ENCODE measurements around the gene CAPN3.

Gene CAPN3

GRCh38 chr15:42353061-42353460 lies 6.2 kb upstream of the CAPN3 start:
- TF ChIP-seq CTCF (IDR thresholded peaks at IDR 0.05; ENCODE audit: poor library complexity, severe bottlenecking), result no peak
- no peaks in the 10 kb centered on the region for H3K27me3 ChIP-seq (ENCODE audit: insufficient read depth, poor library complexity, severe bottlenecking)
- H3K4me1 ChIP-seq (ENCODE audit: insufficient read depth, poor library complexity, severe bottlenecking), result peaks cover 12% of the 10 kb centered on the region
- no peak for ATAC-seq (ENCODE audit: low read depth)
- peaks cover 6% of the 10 kb centered on the region; the same call in 1 of the 2 replicates for H3K36me3 ChIP-seq (ENCODE audit: low read depth)
- no peak for DNase-seq (ENCODE audit: low spot score)
- H3K9me3 ChIP-seq (ENCODE audit: severe bottlenecking), result no peaks in the 10 kb centered on the region
- H3K4me3 ChIP-seq (ENCODE audit: severe bottlenecking), result no peak overlapping the region
- H3K27ac ChIP-seq (ENCODE audit: poor library complexity, severe bottlenecking), result no peak overlapping the region

- no peaks in the 10 kb centered on the region for H3K27me3 ChIP-seq (ENCODE audit: insufficient read depth, poor library complexity, severe bottlenecking)
- H3K9me3 ChIP-seq (ENCODE audit: severe bottlenecking), result no peaks in the 10 kb centered on the region
- DNase-seq (ENCODE audit: low spot score) (no peak), ATAC-seq (ENCODE audit: low read depth) (no peak)
- 0 out of 2 replicates have a peak, but pooled peaks cover 3% of the 10 kb centered on the region for H3K36me3 ChIP-seq (ENCODE audit: low read depth)
- H3K27ac ChIP-seq (ENCODE audit: poor library complexity, severe bottlenecking), result no peak overlapping the region
- no peaks in the 10 kb centered on the region for H3K4me1 ChIP-seq (ENCODE audit: insufficient read depth, poor library complexity, severe bottlenecking)
- no peak for TF ChIP-seq CTCF (IDR thresholded peaks at IDR 0.05; ENCODE audit: poor library complexity, severe bottlenecking)
- H3K4me3 ChIP-seq (ENCODE audit: severe bottlenecking), result no peak overlapping the region
Measured at GRCh38 chr15:42354824-42355223, 4.5 kb upstream of the CAPN3 start.

GRCh38 chr15:42355291-42355690 lies 4.0 kb upstream of the CAPN3 start:
- Histone ChIP-seq H3K4me1 (ENCODE audit: insufficient read depth, poor library complexity, severe bottlenecking) (no peaks in the 10 kb centered on the region), H3K4me3 (ENCODE audit: severe bottlenecking) (no peak overlapping the region), H3K27me3 (ENCODE audit: insufficient read depth, poor library complexity, severe bottlenecking) (no peaks in the 10 kb centered on the region), H3K36me3 (ENCODE audit: low read depth) (0 out of 2 replicates have a peak, but pooled peaks cover 3% of the 10 kb centered on the region), H3K27ac (ENCODE audit: poor library complexity, severe bottlenecking) (no peak overlapping the region), H3K9me3 (ENCODE audit: severe bottlenecking) (no peaks in the 10 kb centered on the region)
- DNase-seq (ENCODE audit: low spot score) (no peak), ATAC-seq (ENCODE audit: low read depth) (no peak)
- TF ChIP-seq CTCF (IDR thresholded peaks at IDR 0.05; ENCODE audit: poor library complexity, severe bottlenecking), result no peak

GRCh38 chr15:42356851-42357250 lies 2.5 kb upstream of the CAPN3 start:
- Histone ChIP-seq H3K27me3 (ENCODE audit: insufficient read depth, poor library complexity, severe bottlenecking) (no peaks in the 10 kb centered on the region), H3K36me3 (ENCODE audit: low read depth) (0 out of 2 replicates have a peak, but pooled peaks cover 3% of the 10 kb centered on the region), H3K4me3 (ENCODE audit: severe bottlenecking) (no peak overlapping the region), H3K9me3 (ENCODE audit: severe bottlenecking) (no peaks in the 10 kb centered on the region), H3K4me1 (ENCODE audit: insufficient read depth, poor library complexity, severe bottlenecking) (no peaks in the 10 kb centered on the region), H3K27ac (ENCODE audit: poor library complexity, severe bottlenecking) (no peak overlapping the region)
- ATAC-seq (ENCODE audit: low read depth) (no peak), DNase-seq (ENCODE audit: low spot score) (no peak)
- TF ChIP-seq CTCF (IDR thresholded peaks at IDR 0.05; ENCODE audit: poor library complexity, severe bottlenecking), result no peak

GRCh38 chr15:42358141-42358540 lies 1.2 kb upstream of the CAPN3 start:
- no peak for DNase-seq (ENCODE audit: low spot score)
- Histone ChIP-seq H3K4me3 (ENCODE audit: severe bottlenecking) (no peak overlapping the region), H3K27ac (ENCODE audit: poor library complexity, severe bottlenecking) (no peak overlapping the region), H3K4me1 (ENCODE audit: insufficient read depth, poor library complexity, severe bottlenecking) (no peaks in the 10 kb centered on the region), H3K36me3 (ENCODE audit: low read depth) (no peaks in the 10 kb centered on the region), H3K27me3 (ENCODE audit: insufficient read depth, poor library complexity, severe bottlenecking) (no peaks in the 10 kb centered on the region), H3K9me3 (ENCODE audit: severe bottlenecking) (no peaks in the 10 kb centered on the region)
- TF ChIP-seq CTCF (IDR thresholded peaks at IDR 0.05; ENCODE audit: poor library complexity, severe bottlenecking), result no peak
- no peak for ATAC-seq (ENCODE audit: low read depth)
